Type B pancreatic cell (in vitro differentiated cells): Measurements from ENCODE around the gene PLA2G6. TPM values are rescaled to one million over a fixed set of nuclear protein-coding genes. Genes with fewer than 3 reads are reported as not detected.

Experiments
- DNase-seq: peaks from one replicate; pipeline ENCODE4 v3.0.0; 2021; ENCODE audit warnings: mixed read lengths; ENCODE audit not compliant: unreplicated experiment; ENCODE audit errors: extremely low spot score
- H3K27ac Mint-ChIP-seq: 2 replicates; pipeline ENCODE4 v1.8.0; 2021; ENCODE audit warnings: mild to moderate bottlenecking, mixed read lengths
- H3K27me3 Mint-ChIP-seq: 2 replicates; pipeline ENCODE4 v1.8.0; 2021; ENCODE audit warnings: mixed read lengths
- H3K36me3 Mint-ChIP-seq: 2 replicates; pipeline ENCODE4 v1.8.0; 2021; ENCODE audit warnings: mixed read lengths
- H3K4me1 Mint-ChIP-seq: one replicate; pipeline ENCODE4 v1.8.0; 2021; ENCODE audit warnings: mixed read lengths; ENCODE audit not compliant: unreplicated experiment
- H3K4me3 Mint-ChIP-seq: 2 replicates; pipeline ENCODE4 v1.8.0; 2021; ENCODE audit warnings: mild to moderate bottlenecking, mixed read lengths
- H3K9me3 Mint-ChIP-seq: 2 replicates; pipeline ENCODE4 v1.8.0; 2021; ENCODE audit warnings: mixed read lengths
- total RNA-seq: library from RNA; stranded (reverse); gene quantifications from 2 replicates; pipeline ENCODE4 v1.2.1, GENCODE V29; 2021; ENCODE audit warnings: low replicate concordance
- TF ChIP-seq, protein P1 (sequence below): fragments of 200-600 bp; sonication (generic); conservative IDR thresholded peaks from 2 replicates; pipeline ENCODE4 v1.5.0; 2021; ENCODE audit warnings: antibody characterized with exemption, mild to moderate bottlenecking

Gene PLA2G6
- total RNA-seq, 1 donor from 2014 or later, result 64.1 TPM

DNA sequence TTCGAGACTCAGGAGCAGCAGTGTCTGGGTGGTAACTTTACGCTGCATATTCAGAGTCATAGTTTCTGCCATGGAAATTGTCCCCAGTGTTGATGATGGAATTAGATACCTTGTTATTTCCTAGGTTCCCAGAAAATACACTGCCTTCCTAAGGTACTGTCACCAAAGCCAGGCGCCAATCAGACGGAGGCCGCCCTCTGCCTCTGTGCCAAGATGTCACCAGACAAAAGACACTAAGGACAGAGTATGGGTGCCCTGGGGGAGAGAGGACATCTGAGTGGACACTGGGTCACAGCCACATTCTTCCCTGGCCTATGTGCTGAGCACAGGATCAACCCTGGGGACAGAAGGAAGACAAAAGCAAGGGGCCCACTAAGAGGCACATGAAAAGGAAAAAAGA, 11.2 kb downstream of the PLA2G6 start:
- Mint-ChIP-seq H3K4me1 (peaks cover 13% of the 10 kb centered on the region), H3K36me3 (peaks cover 8% of the 10 kb centered on the region), H3K27ac (no peak overlapping the region), H3K27me3 (no peaks in the 10 kb centered on the region), H3K4me3 (no peak overlapping the region), H3K9me3 (no peaks in the 10 kb centered on the region)
- no peak for DNase-seq
- TF ChIP-seq, protein P1, sequence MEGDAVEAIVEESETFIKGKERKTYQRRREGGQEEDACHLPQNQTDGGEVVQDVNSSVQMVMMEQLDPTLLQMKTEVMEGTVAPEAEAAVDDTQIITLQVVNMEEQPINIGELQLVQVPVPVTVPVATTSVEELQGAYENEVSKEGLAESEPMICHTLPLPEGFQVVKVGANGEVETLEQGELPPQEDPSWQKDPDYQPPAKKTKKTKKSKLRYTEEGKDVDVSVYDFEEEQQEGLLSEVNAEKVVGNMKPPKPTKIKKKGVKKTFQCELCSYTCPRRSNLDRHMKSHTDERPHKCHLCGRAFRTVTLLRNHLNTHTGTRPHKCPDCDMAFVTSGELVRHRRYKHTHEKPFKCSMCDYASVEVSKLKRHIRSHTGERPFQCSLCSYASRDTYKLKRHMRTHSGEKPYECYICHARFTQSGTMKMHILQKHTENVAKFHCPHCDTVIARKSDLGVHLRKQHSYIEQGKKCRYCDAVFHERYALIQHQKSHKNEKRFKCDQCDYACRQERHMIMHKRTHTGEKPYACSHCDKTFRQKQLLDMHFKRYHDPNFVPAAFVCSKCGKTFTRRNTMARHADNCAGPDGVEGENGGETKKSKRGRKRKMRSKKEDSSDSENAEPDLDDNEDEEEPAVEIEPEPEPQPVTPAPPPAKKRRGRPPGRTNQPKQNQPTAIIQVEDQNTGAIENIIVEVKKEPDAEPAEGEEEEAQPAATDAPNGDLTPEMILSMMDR, result no peak

DNA sequence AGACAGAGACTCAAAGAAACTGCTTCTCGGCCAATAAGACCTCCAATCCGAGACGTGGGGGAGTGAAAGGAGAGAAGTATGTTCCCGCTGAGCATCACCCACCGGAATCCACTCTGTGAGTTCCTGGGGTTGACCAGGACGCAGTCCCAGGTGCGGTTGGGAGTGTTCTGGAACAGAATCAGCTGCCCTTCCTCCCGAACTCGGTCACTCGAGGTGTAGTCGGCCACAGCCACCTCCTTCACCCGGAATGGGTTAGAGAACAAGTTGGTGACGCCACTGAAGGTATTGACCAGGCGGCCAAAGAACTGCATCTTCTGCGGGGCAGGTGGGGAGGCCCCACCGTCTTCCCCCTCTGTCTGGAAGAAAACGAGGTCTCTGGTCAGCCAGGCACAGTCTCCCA, 12.5 kb downstream of the PLA2G6 start:
- Mint-ChIP-seq H3K9me3 (no peaks in the 10 kb centered on the region), H3K4me3 (no peak overlapping the region), H3K27me3 (no peaks in the 10 kb centered on the region), H3K4me1 (peaks cover 20% of the 10 kb centered on the region), H3K36me3 (peaks cover 8% of the 10 kb centered on the region), H3K27ac (no peak overlapping the region)
- DNase-seq, result no peak
- TF ChIP-seq, protein P1, result no peak

DNA sequence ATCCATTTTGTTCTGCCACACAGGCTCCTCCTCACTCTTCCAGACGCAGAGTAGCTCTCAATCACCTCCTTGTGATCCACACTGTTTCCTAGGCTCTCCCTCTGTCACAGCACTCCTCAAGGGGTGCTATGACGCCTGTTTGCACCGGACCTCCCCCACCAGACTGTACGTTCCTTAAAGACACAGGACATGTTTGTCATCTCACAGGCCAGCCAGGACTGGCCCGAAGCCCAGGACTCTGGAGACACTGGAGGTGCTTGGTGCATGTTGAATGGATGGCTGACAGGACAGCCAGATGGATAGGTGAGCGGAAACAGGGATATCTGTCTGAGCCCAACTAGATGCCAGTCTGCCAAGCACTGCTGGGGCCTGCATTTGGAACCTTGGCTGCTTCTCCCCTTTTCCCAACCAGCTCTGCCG, 13.6 kb downstream of the PLA2G6 start:
- Mint-ChIP-seq H3K4me1 (peaks cover 29% of the 10 kb centered on the region), H3K27me3 (no peaks in the 10 kb centered on the region), H3K27ac (peak overlapping the region; percentile 52), H3K36me3 (peaks cover 8% of the 10 kb centered on the region), H3K4me3 (peak overlapping the region; percentile 24), H3K9me3 (no peaks in the 10 kb centered on the region)
- TF ChIP-seq, protein P1, result no peak
- DNase-seq, result no peak

DNA sequence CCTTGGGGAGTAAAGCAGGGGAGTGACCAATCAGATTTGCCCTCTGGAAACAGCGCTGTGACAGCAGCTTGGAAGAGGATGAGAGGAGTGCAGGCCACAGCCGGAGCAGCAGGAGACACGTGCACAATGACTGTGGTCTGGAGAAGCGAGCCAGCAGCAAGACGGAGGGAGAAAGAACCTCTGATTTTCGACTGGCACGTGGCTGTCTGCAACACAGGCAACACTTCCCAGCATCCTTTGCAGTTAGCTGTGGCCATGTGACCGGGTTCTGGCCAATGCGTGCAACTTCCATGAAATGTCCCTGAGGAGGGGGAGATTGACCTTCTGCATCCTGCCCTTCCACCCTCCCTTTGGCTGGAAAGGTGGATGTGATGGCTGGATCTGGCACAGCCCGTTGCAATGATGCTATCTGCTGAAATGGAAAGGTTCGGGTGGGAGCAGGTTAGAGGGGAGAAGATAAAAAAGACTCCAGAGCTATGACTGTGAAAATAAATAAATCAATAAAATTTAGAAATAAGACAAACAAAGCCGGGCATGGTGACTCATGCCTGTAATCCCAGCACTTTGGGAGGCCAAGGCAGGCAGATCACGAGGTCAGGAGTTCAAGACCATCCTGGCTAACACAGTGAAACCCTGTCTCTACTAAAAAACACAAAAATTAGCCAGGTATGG, 15.6 kb downstream of the PLA2G6 start:
- peaks cover 12% of the 10 kb centered on the region for H3K36me3 Mint-ChIP-seq
- no peaks in the 10 kb centered on the region for H3K27me3 Mint-ChIP-seq
- no peaks in the 10 kb centered on the region for H3K9me3 Mint-ChIP-seq
- peaks cover 29% of the 10 kb centered on the region for H3K4me1 Mint-ChIP-seq
- DNase-seq, result no peak
- no peak overlapping the region for H3K4me3 Mint-ChIP-seq
- TF ChIP-seq, protein P1, result no peak
- no peak overlapping the region for H3K27ac Mint-ChIP-seq

DNA sequence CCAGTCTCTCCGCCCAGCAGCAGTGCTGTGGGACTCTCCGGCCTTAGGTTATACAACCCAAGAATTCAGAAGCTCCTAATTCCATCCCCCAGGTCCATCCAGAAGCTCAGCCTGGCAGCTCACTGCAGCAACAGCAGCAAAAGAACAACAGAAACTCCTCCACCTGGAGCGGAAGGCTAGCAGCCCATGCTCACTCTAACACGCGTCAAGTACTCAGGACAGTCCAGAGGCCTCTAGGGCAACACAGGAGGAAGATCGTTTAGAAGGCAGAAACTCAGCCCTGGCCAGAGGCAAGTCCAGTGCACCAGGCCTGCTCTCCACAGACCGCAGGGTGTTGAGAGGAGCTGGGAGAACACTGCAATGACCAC, 17.1 kb downstream of the PLA2G6 start:
- H3K36me3 Mint-ChIP-seq, result peaks cover 12% of the 10 kb centered on the region
- H3K27me3 Mint-ChIP-seq, result no peaks in the 10 kb centered on the region
- TF ChIP-seq, protein P1, result no peak

More for the DNA sequence above, 17.1 kb downstream of the PLA2G6 start:
- H3K27ac Mint-ChIP-seq, result peak overlapping the region; percentile 78
- H3K4me1 Mint-ChIP-seq, result peaks cover 29% of the 10 kb centered on the region
- no peak for DNase-seq
- H3K9me3 Mint-ChIP-seq, result no peaks in the 10 kb centered on the region
- H3K4me3 Mint-ChIP-seq, result peak overlapping the region; percentile 8
